GM15510 (cell line): ENCODE results near the gene APOL3.

Experiments
- POLR2A ChIP-seq: IDR thresholded peaks from 3 replicates; pipeline ENCODE4 v1.6.1; 2011; ENCODE audit warnings: borderline replicate concordance; ENCODE audit not compliant: insufficient read length; ENCODE audit errors: extremely low read depth

APOL3 gene

DNA sequence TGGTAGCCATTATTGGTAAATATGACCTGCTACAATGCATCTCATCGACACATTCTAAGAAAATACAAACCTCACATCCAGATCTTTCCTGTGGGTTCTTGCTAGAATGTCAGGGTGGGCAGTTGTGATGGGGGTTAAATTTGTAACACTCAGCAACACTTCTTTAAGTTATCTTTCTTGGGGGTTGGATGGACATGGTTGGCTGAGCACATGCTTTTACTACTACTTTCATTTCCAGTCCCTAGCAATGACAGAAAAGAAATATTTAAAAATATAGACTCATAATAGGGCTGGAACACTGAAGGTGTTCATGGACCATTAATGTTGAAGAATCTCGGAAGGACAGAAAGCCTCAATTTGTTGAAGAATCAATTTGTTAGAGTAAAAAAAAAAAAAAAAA, 57.6 kb downstream of the APOL3 start:
- no peak for TF ChIP-seq POLR2A

DNA sequence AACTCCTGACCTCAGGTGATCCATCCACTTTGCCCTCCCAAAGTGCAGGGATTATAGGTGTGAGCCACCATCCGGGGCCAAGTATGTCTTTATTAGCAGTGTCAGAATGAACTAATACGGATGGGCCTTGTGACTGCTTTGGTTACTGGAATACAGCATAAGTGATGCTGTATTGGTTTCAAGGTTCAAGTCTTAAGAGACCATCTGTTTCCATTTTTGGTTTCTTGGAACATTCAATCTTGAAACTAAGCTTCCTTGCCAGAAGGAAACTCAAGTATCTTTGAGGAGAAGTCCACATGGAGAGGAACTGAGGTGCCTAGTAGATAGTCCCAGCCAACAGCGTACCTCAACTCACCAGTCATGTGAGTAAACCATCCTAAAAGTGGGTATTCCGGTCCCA, 58.8 kb downstream of the APOL3 start:
- TF ChIP-seq POLR2A: no peak

DNA sequence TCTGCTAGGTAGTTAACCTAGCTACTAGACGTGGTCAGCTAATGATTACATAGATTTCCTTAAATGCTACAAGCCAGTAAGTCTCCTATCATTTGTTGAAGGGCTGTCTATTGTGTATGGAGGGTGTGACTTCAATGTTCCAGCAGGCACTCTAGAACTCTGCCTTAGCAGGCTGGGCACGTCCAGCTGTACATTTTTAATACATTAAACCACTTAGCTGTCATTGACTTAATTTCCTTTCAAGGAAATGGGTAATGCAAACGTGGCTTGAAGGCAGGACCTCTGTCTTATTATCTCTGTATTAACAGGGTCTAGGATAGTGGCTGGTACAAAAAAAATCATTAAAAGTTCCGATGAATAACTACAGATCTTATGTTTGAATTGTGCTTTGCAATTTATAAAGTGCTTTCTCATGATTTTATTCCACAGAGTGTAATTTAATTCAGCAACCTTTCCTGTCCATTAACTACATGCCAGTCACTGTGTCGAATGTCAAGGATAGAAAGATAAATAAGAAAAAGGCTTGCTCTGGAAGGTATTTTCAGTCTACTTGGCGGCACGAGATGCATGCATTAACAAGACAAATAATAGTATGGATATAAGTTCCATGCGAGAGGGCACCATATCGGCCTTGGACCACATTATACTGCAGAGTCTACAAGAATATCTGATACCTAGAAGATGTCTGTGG, 60.3 kb downstream of the APOL3 start:
- TF ChIP-seq POLR2A: no peak

DNA sequence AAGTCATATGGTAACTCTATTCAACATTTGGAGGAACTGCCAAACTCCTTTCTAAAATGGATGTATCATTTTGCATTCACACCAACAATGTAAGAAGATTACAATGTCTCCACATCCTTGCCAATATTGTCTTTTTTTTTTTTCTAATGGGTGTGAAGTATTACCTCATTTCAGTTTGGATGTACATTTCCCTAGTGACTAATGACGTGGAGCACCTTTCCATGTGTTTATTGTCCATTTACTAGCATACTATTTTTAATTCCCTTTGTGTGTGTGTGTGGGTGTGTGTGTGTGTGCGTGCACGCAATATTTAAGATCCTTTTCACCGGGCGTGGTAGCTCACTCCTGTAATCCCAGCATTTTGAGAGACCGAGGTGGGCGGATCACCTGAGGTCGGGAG, 62.7 kb downstream of the APOL3 start:
- TF ChIP-seq POLR2A: no peak
